DMS114 treated with DMSO at 0.1 percent for 48 hours (cell line): ENCODE data around the gene STRA6.

Experiments
- DNase-seq: peaks from one replicate; lab custom pipeline; 2025; ENCODE audit not compliant: unreplicated experiment; lab: John Stamatoyannopoulos, UW

The STRA6 gene

GRCh38 chr15:74133694-74134386 lies 68.7 kb downstream of the STRA6 start:
- DNase-seq = no peak

DNA sequence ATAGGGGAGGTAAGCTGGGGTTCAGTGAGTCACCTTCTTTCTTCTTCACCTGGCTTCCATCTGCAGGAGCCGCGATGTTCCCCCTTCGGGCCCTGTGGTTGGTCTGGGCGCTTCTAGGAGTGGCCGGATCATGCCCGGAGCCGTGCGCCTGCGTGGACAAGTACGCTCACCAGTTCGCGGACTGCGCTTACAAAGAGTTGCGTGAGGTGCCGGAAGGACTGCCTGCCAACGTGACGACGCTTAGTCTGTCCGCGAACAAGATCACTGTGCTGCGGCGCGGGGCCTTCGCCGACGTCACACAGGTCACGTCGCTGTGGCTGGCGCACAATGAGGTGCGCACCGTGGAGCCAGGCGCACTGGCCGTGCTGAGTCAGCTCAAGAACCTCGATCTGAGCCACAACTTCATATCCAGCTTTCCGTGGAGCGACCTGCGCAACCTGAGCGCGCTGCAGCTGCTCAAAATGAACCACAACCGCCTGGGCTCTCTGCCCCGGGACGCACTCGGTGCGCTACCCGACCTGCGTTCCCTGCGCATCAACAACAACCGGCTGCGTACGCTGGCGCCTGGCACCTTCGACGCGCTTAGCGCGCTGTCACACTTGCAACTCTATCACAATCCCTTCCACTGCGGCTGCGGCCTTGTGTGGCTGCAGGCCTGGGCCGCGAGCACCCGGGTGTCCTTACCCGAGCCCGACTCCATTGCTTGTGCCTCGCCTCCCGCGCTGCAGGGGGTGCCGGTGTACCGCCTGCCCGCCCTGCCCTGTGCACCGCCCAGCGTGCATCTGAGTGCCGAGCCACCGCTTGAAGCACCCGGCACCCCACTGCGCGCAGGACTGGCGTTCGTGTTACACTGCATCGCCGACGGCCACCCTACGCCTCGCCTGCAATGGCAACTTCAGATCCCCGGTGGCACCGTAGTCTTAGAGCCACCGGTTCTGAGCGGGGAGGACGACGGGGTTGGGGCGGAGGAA lies 69.6 kb downstream of the STRA6 start:
- no peak for DNase-seq

DNA sequence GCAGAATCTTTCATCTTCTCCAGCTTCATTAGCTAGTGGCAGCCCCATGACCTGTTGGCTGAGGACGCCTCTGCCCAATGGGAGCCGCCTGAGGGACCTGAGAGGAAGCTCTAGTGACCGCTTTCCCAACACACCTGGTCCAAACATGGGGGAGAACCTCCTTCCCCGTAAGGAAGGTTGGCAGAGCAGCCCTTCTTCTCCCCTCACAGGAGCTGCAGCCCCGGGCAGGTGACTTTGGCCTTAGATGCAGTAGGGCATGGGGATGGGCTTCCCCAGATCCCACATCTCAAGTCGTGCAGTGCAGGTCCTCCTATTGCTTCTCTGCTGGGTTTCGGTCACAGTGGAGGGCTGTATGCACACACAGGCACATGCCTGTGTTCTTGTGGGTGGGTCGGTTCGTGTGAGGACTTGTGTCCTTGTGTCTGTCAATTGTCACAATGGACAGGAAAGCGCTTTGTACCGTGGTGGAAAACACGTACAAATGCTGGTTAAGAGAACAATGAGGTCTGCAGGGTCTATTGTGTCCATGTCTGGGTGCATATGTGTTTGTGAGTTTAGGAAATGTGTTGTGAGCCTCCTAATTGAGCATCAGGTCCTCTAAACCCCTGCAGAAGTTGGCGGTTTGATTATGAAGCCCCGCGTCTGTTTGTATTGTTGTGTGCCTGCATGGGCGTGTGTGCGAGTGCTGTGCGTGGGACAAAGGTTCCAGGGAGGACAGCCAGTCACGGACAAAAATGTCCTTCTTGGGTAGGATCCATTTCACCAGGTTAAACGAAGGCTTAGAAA lies 70.8 kb downstream of the STRA6 start:
- DNase-seq = no peak

- no peak for DNase-seq
Measured at GRCh38 chr15:74130849-74131627, 71.5 kb downstream of the STRA6 start.

GRCh38 chr15:74130155-74130848 lies 72.3 kb downstream of the STRA6 start, which contains the start of gene ISLR2:
TSS of gene ISLR2 (plus strand) at chr15:74130586. CDS start at chr15:74132755, 2,169 bp downstream.
- DNase-seq = no peak

- no peak for DNase-seq
Measured at GRCh38 chr15:74129586-74130154, 72.9 kb downstream of the STRA6 start.
